ENCODE data around the gene CCDC186.
A peak's percentile ranks its signal among the peaks of the same experiment; 100 is the strongest.

The CCDC186 gene

DNA sequence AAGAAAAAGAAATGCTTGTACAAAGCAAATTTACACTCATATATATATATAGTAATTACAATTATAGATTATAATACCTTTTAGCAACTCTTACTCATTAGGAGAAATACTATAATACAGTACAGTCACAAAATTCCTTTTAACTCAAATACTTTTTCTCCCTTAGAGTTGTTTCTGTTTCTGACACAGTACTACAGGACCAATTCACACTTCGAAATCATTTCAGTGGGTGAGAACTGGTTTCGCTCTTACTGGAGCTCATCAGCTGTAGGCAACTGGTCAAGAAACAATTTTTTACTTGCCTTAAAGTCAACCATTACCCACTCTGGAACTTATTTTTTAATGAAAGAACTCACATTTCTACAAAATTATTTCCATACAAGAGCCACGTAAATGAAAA, 6.0 kb downstream of the CCDC186 start:
- H3K23ac ChIP-seq (ENCODE audit: low read length), result no peak overlapping the region
- no peak overlapping the region for H4K91ac ChIP-seq (ENCODE audit: low read depth, low read length)
- H3K36me3 ChIP-seq (ENCODE audit: control insufficient read depth in 1 of 2, insufficient read depth in 2 of 2, low read length in 2 of 2), result peaks cover 3 to 7% of the 10 kb centered on the region in 2 experiments
- peaks cover 6 to 7% of the 10 kb centered on the region in 2 experiments for H3K4me1 ChIP-seq (ENCODE audit: control insufficient read depth in 1 of 2, insufficient read depth in 2 of 2, low read length in 2 of 2)
- no peak overlapping the region for H2AFZ ChIP-seq (ENCODE audit: insufficient read depth, low read length, poor library complexity)
- no peak overlapping the region for H2AK5ac ChIP-seq (ENCODE audit: low read length)
- no peak overlapping the region for H3K9ac ChIP-seq (ENCODE audit: low read length)
- no peak overlapping the region for H3K14ac ChIP-seq (ENCODE audit: low read length)
- H3K79me2 ChIP-seq (ENCODE audit: control insufficient read depth, insufficient read depth, low read length, poor library complexity), result peaks cover 13% of the 10 kb centered on the region
- no peak overlapping the region for H4K8ac ChIP-seq (ENCODE audit: low read depth, low read length)
- no peak overlapping the region for H2BK12ac ChIP-seq (ENCODE audit: low read length)
- no CpG with 5 or more reads among the region's 3 CpGs for WGBS (ENCODE audit: extremely low coverage, insufficient coverage, insufficient read length)
- H4K12ac ChIP-seq (ENCODE audit: low read depth, low read length), result no peak overlapping the region
- no peak overlapping the region for H3K27ac ChIP-seq (ENCODE audit: low read depth, low read length)
- H3K4me3 ChIP-seq (ENCODE audit: low read depth, low read length), result no peak overlapping the region
- no peak overlapping the region for H3K4me2 ChIP-seq (ENCODE audit: low read length)
- no peak for DNase-seq
- H3K18ac ChIP-seq (ENCODE audit: low read length), result no peak overlapping the region
- no peak overlapping the region for H2BK120ac ChIP-seq (ENCODE audit: insufficient read depth, low read length, poor library complexity)
- no peak overlapping the region for H3K4ac ChIP-seq (ENCODE audit: low read depth, low read length)
- no peaks in the 10 kb centered on the region for H3K27me3 ChIP-seq (ENCODE audit: insufficient read depth, low read length)
- peaks cover 2% of the 10 kb centered on the region for H3K9me3 ChIP-seq (ENCODE audit: insufficient read depth, low read depth, low read length)
- no peak overlapping the region for H2BK5ac ChIP-seq (ENCODE audit: low read depth, low read length, poor library complexity)
- peaks cover 6% of the 10 kb centered on the region for H3K79me1 ChIP-seq (ENCODE audit: low read length)

DNA sequence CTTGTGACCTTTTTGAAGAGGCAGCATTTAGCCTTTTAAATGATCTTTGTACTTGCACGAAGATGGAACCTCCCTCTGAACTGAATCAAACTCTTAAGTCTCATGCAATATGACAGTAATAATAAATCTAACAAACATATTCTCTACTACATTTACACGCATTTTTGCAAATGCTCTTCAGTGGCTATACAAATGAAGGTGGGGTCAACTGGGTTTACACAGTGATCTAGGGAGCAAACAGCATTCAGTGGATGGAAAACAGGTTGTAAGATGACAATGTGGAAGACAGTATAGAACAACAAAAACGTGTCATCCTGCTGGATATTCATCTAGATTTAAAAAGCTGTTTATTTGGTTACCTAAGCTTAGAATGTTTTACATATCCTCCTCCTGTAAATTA, 7.5 kb downstream of the CCDC186 start:
- Histone ChIP-seq H2BK120ac (ENCODE audit: insufficient read depth, low read length, poor library complexity) (no peak overlapping the region), H3K27me3 (ENCODE audit: insufficient read depth, low read length) (no peaks in the 10 kb centered on the region), H4K8ac (ENCODE audit: low read depth, low read length) (no peak overlapping the region), H4K12ac (ENCODE audit: low read depth, low read length) (no peak overlapping the region), H3K9ac (ENCODE audit: low read length) (no peak overlapping the region), H3K4me1 (ENCODE audit: control insufficient read depth in 1 of 2, insufficient read depth in 2 of 2, low read length in 2 of 2) (peaks cover 5 to 6% of the 10 kb centered on the region in 2 experiments), H3K4ac (ENCODE audit: low read depth, low read length) (no peak overlapping the region), H4K91ac (ENCODE audit: low read depth, low read length) (no peak overlapping the region), H2BK5ac (ENCODE audit: low read depth, low read length, poor library complexity) (no peak overlapping the region), H3K23ac (ENCODE audit: low read length) (no peak overlapping the region), H3K79me2 (ENCODE audit: control insufficient read depth, insufficient read depth, low read length, poor library complexity) (peaks cover 13% of the 10 kb centered on the region), H3K9me3 (ENCODE audit: insufficient read depth, low read depth, low read length) (peaks cover 2% of the 10 kb centered on the region), H3K4me3 (ENCODE audit: low read depth, low read length) (no peak overlapping the region), H3K4me2 (ENCODE audit: low read length) (no peak overlapping the region), H3K27ac (ENCODE audit: low read depth, low read length) (peak overlapping the region; percentile 77), H3K79me1 (ENCODE audit: low read length) (peaks cover 6% of the 10 kb centered on the region), H2AK5ac (ENCODE audit: low read length) (no peak overlapping the region), H3K36me3 (ENCODE audit: control insufficient read depth in 1 of 2, insufficient read depth in 2 of 2, low read length in 2 of 2) (peaks cover 3 to 7% of the 10 kb centered on the region in 2 experiments), H3K14ac (ENCODE audit: low read length) (no peak overlapping the region), H2AFZ (ENCODE audit: insufficient read depth, low read length, poor library complexity) (no peak overlapping the region), H2BK12ac (ENCODE audit: low read length) (no peak overlapping the region), H3K18ac (ENCODE audit: low read length) (no peak overlapping the region)
- no peak for DNase-seq
- WGBS (ENCODE audit: extremely low coverage, insufficient coverage, insufficient read length), result no CpG with 5 or more reads among the region's 3 CpGs

DNA sequence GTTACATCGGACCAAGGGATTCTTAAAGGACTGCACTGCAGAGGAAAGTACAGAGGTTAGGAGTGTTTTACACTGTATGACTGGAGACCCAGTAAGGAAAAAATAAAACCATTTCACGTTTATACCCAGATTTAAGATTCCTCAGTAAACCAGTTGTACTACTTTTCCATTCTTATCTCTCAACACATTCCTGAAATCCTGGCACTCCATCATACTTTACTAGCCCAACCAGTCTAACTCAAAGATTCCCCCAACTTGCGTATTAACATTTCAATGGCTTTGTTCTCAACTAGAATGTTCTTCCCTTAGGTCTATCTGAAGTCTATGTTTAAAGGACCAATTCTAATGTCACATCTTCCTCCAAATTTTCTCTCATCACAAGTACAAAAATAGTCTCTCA, 8.0 kb downstream of the CCDC186 start:
- Histone ChIP-seq H4K12ac (ENCODE audit: low read depth, low read length) (no peak overlapping the region), H2BK5ac (ENCODE audit: low read depth, low read length, poor library complexity) (peak overlapping the region; percentile 40), H2BK12ac (ENCODE audit: low read length) (no peak overlapping the region)

DNA sequence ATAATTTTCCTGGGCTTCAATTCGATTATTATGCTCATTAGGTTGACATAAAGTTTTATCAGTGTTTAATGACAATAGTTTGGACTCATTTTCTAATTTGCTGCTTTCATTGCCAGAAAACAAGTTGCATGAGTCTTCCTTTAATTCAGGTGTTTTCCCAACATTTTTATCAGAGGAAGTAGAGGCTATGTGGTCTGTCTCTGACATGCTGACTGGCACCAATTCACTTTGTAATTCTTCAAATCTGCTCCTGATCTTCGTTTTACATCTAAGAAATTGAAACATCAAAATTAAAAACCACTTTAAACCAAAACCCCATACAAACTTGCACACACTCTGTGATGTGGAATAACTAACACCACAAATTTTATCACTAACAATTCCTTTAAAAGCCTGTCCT, 10.9 kb downstream of the CCDC186 start:
- Histone ChIP-seq H4K8ac (ENCODE audit: low read depth, low read length) (no peak overlapping the region), H4K12ac (ENCODE audit: low read depth, low read length) (no peak overlapping the region), H2BK12ac (ENCODE audit: low read length) (no peak overlapping the region), H3K4me3 (ENCODE audit: low read depth, low read length) (no peak overlapping the region), H3K4me1 (ENCODE audit: control insufficient read depth in 1 of 2, insufficient read depth in 2 of 2, low read length in 2 of 2) (peaks cover 5 to 6% of the 10 kb centered on the region in 2 experiments), H3K4me2 (ENCODE audit: low read length) (no peak overlapping the region), H2AFZ (ENCODE audit: insufficient read depth, low read length, poor library complexity) (no peak overlapping the region), H3K18ac (ENCODE audit: low read length) (no peak overlapping the region), H2BK120ac (ENCODE audit: insufficient read depth, low read length, poor library complexity) (no peak overlapping the region), H3K4ac (ENCODE audit: low read depth, low read length) (no peak overlapping the region), H3K27me3 (ENCODE audit: insufficient read depth, low read length) (no peaks in the 10 kb centered on the region), H3K79me2 (ENCODE audit: control insufficient read depth, insufficient read depth, low read length, poor library complexity) (peaks cover 5% of the 10 kb centered on the region), H3K9me3 (ENCODE audit: insufficient read depth, low read depth, low read length) (no peaks in the 10 kb centered on the region), H2BK5ac (ENCODE audit: low read depth, low read length, poor library complexity) (no peak overlapping the region), H3K23ac (ENCODE audit: low read length) (no peak overlapping the region), H3K36me3 (ENCODE audit: control insufficient read depth in 1 of 2, insufficient read depth in 2 of 2, low read length in 2 of 2) (peaks cover 0 to 3% of the 10 kb centered on the region in 2 experiments), H2AK5ac (ENCODE audit: low read length) (no peak overlapping the region), H3K27ac (ENCODE audit: low read depth, low read length) (no peak overlapping the region), H3K14ac (ENCODE audit: low read length) (no peak overlapping the region), H4K91ac (ENCODE audit: low read depth, low read length) (no peak overlapping the region), H3K9ac (ENCODE audit: low read length) (no peak overlapping the region), H3K79me1 (ENCODE audit: low read length) (peaks cover 6% of the 10 kb centered on the region)
- no peak for DNase-seq
- WGBS (ENCODE audit: extremely low coverage, insufficient coverage, insufficient read length), result 100% methylated on average over 1 of the region's 2 CpGs

More for the DNA sequence above, 8.0 kb downstream of the CCDC186 start:
- H3K4ac ChIP-seq (ENCODE audit: low read depth, low read length), result no peak overlapping the region
- H3K9me3 ChIP-seq (ENCODE audit: insufficient read depth, low read depth, low read length), result peaks cover 2% of the 10 kb centered on the region
- H4K91ac ChIP-seq (ENCODE audit: low read depth, low read length), result no peak overlapping the region
- peaks cover 3 to 7% of the 10 kb centered on the region in 2 experiments for H3K36me3 ChIP-seq (ENCODE audit: control insufficient read depth in 1 of 2, insufficient read depth in 2 of 2, low read length in 2 of 2)
- no peak overlapping the region for H3K18ac ChIP-seq (ENCODE audit: low read length)
- H4K8ac ChIP-seq (ENCODE audit: low read depth, low read length), result no peak overlapping the region
- H3K27me3 ChIP-seq (ENCODE audit: insufficient read depth, low read length), result no peaks in the 10 kb centered on the region
- no peak overlapping the region for H2AFZ ChIP-seq (ENCODE audit: insufficient read depth, low read length, poor library complexity)
- no peak overlapping the region for H3K14ac ChIP-seq (ENCODE audit: low read length)
- WGBS (ENCODE audit: extremely low coverage, insufficient coverage, insufficient read length), result no CpG with 5 or more reads among the region's 3 CpGs
- H3K9ac ChIP-seq (ENCODE audit: low read length), result no peak overlapping the region
- peaks cover 13% of the 10 kb centered on the region for H3K79me2 ChIP-seq (ENCODE audit: control insufficient read depth, insufficient read depth, low read length, poor library complexity)
- H3K27ac ChIP-seq (ENCODE audit: low read depth, low read length), result peak overlapping the region; percentile 77
- peak overlapping the region; percentile 55 for H3K4me2 ChIP-seq (ENCODE audit: low read length)
- H3K4me3 ChIP-seq (ENCODE audit: low read depth, low read length), result no peak overlapping the region
- H2BK120ac ChIP-seq (ENCODE audit: insufficient read depth, low read length, poor library complexity), result no peak overlapping the region
- peaks cover 5 to 6% of the 10 kb centered on the region in 2 experiments for H3K4me1 ChIP-seq (ENCODE audit: control insufficient read depth in 1 of 2, insufficient read depth in 2 of 2, low read length in 2 of 2)
- peak; percentile 44 to 93 for DNase-seq
- no peak overlapping the region for H2AK5ac ChIP-seq (ENCODE audit: low read length)
- no peak overlapping the region for H3K23ac ChIP-seq (ENCODE audit: low read length)
- peaks cover 6% of the 10 kb centered on the region for H3K79me1 ChIP-seq (ENCODE audit: low read length)
